NCI-H524 treated with DMSO at 0.1 percent for 48 hours (cell line): ENCODE data around the gene AOPEP.

Experiments
- DNase-seq: peaks from one replicate; lab custom pipeline; 2025; lab: John Stamatoyannopoulos, UW

The AOPEP gene

DNA sequence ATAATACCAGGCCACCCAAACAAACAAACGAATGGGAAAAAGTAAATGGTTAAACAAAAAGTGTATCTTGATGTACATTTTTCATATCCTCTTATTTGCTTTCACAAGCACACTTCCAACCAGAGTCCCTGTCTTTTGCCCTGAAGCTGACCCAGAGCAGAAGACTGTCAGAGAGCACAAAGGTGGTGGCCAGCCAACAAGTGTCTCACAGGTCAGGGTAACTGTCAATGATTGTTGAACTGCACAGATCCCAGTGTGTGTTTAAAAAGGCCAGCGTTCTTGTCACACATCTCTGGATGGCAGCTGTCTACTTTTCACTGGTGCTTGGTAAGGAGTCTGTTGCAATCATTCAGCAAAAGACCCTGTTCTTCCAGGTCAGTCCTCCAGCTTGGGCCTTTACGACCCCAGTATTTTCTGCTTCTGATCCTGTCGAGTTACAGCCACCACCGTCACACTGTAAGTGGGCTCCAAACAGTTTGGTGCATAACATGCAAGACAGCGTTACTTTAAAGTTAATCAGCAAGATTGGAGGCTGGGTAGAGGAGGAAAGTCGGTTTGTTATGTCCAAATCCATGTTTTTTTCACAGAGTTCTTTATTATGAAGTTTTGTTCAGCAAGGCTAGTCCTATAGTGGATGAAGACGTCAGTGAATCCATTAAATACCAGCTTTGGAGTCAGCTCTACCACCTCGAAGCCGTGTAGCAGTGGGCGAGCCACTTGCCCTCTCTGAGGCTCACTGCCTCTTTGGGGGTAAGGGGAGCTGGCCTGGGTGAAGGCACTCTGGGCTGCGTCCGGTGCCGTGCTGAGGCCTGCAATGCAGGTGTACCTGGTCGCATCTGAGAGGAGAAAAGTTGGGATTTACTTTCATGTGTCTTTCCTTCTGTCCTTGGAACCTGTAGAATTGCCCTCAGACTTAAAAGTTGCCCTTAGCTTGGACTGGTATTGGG is 265.7 kb downstream of the AOPEP start:
- DNase-seq, result no peak

DNA sequence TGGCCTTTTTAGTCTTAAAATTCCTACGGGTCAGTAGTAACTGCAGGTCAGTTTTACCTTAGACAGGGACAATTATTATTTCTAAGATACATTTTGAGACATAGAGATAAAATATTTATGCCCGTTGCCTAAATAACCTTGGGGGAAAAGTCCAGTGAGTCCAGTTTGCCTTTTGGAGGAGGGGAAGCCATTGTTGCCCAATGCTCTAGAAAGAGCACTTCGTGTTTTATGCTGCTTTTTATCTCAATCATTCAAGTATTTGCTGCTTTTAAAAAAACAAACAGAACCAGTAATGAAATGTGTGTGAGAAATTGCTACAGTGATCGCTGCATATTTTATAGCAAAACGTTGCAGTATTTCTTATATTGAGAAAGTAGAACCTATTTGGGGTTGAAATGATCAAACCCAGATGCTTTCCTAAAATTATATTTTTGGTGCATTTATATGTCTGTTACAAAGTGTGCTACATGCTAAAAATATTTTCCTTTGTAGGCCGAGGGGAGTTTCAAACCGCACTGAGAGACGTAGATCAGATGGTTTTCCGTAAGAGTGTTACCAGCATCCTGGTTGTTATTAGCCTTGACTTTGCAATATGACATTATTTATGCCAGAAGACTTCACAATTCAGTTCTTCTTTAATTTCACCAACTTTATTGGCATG is 266.8 kb downstream of the AOPEP start:
- DNase-seq, result no peak

GRCh38 chr9:94993821-94994165 is 267.3 kb downstream of the AOPEP start:
- DNase-seq, result no peak

GRCh38 chr9:94995048-94995693 is 268.7 kb downstream of the AOPEP start:
- DNase-seq, result no peak

- DNase-seq, result no peak
These were observed 270.1 kb downstream of the AOPEP start for GRCh38 chr9:94996641-94997040.

GRCh38 chr9:94997727-94998126 is 271.2 kb downstream of the AOPEP start:
- no peak for DNase-seq

DNA sequence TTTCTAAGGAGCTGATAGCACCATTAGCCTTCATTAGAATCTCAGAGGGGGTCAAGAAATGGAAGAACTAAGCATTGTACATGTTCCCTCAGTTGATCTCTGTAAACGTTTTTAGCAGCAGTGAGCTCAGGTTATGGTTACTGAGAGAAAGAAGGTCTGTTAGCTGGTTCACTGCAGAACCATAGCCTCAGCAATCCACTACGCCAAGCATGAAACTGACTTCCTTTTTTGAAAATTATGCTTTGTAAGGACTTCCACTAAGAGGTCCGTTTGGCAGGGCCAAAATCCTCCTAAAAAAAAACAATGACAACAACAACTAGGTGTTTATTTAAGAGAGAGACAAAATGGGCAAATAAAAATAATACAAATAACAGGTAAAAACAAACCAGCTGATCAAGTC is 273.3 kb downstream of the AOPEP start:
- DNase-seq, result no peak

DNA sequence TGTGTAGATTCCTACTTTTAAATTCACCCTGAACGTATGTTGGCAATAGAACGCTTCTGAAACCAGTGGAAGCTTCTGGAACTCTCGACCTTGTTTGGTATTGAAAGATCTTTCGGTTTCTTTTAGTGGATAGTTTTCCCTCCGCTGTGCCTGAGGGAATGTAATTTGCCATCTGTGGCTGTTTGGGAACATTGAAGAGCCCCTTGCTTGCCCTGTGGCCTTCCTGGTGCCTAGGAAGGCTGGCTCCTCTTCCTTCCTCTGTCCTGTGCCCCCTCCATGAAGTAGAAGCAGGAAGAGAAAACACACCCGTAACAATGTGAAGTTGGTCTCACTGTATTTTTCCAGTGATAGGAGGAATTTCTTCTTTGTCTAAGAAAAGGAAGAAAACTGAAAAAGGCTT is 274.3 kb downstream of the AOPEP start:
- no peak for DNase-seq

- DNase-seq, result no peak
These were observed 275.2 kb downstream of the AOPEP start for GRCh38 chr9:95001720-95002119.

- DNase-seq, result no peak
These were observed 277.4 kb downstream of the AOPEP start for GRCh38 chr9:95003689-95004410.

DNA sequence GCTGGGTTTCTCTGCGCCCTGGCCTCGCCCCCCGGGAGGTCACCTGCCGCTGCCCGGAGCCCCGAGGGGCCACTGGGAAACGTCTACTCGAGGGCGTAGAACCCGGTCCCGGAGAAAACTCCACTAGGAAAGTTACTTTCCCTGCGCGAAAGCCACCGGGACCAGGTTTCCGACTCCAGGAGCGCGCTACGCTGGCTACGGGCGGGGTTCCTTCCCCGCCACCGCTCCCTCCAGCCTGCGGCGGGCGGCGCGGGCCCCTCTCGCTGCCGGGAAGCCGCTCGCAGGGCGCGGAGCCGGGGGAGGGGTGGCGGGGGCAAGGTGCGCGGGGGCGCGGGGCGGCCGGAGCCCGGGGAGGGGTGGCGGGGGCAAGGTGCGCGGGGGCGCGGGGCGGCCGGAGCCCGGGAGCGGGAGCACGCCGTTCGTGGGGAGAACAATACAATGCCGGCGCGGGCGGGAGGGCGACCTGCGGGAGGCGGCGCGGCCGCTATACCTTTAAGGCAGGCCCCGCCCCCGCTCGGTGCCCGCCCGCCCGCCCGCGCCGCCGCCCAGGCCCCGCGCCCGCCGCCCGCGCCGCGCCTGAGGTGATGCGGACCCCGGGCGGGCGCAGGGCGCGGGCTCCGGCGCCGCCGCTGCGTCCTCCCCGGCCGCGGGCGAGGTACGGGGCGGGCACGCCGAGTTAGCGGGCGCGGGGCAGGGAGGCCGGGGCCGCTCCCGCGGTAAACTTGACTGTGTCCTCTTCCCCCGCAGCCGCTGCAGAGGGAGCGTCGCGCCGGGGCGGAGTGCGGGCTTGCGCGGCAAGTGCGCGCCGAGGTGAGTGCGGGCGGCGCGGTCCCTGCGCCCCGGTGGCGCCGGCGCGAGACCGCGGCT is 278.1 kb downstream of the AOPEP start:
- DNase-seq, result no peak

DNA sequence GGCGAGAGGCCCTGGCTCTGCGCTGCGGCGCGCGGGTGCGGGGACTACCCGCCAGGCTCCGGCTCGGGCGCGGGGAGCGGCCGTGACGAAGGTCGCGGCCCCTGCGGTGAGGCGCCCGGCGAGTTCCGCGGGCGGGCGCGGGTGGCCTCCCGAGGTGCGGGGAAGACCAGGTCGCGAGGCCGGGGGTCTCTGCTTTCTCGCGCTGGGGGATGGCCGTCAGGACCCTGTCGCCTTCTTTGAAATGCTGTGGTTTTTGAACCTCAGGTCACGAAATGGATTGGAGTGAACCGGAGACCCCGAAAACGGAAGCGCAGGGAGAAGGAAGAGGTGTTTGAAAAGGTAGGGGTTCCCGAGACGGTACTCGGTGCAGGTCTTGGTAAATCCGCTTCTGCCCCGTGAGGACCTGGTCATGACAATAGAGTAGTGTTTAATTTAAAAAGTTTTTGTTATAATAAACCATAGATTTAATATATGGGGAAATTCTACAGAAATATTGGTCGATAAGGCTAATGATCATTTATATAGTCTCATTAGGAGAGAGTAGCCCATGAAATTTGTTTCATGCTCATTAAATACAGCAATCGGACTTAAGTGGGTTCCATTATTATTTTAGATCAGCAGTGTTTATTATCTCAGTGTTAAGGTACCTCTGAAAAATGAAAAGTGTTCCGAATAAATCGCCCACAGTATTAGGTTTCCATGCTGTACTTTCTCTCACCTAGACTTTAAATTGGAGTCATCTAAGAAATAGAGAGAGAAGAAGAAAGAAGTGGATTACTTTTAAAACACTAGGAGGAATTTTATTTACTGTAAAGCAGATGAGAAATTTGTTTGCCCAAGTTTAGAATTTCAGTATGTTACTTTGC is 279.0 kb downstream of the AOPEP start:
- no peak for DNase-seq

DNA sequence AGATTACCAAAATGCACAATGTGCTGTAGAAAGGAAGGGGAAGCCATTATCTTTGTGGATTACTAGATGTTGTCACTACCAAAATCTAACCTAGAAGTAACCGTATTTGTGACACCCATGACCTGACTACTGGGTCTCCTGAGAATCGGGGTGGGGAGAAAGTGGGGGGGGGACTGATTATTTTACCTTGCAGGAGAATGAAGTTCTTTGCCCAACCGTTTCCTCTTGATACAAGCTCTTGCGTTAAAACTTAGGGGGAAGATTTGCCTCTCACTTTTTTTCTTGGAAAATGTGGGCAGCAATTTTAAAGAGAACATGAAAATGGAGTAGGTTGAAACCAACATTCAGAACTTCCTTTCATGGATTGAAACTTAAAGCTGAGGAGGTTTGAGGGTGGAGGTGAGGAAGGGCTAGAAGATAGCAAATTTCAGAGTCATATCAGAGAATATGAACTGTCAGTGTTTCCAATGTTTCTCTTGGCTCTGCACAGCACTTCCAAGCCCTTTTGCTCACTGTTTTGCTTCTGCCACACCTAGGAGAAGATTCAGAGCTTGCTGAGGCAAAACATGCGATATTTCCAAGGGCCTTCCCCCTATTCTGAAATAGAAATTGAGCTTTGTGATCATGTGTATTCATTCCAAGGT is 280.8 kb downstream of the AOPEP start:
- no peak for DNase-seq

- DNase-seq, result no peak
These were observed 281.8 kb downstream of the AOPEP start for GRCh38 chr9:95008151-95008771.

DNA sequence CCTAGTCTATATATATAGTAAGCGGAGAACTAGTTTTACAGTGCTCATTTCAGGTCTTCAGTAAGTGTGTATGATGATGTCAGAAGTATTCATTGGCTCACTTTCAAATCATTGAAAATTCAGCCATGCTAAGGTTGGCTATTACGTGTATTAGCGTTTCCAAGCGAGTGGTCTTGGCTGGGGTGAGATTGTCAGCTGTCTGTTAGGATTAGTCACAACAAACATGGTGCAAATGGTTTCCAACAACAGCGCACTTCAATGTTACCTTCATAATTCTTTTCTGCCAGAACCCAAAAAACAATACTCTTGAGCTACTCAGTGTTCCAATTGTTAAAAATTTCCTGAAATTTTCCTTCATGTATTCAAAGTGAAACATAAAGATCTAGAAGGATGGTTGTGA is 283.0 kb downstream of the AOPEP start:
- no peak for DNase-seq

GRCh38 chr9:95010431-95010838 is 283.9 kb downstream of the AOPEP start:
- DNase-seq, result no peak

DNA sequence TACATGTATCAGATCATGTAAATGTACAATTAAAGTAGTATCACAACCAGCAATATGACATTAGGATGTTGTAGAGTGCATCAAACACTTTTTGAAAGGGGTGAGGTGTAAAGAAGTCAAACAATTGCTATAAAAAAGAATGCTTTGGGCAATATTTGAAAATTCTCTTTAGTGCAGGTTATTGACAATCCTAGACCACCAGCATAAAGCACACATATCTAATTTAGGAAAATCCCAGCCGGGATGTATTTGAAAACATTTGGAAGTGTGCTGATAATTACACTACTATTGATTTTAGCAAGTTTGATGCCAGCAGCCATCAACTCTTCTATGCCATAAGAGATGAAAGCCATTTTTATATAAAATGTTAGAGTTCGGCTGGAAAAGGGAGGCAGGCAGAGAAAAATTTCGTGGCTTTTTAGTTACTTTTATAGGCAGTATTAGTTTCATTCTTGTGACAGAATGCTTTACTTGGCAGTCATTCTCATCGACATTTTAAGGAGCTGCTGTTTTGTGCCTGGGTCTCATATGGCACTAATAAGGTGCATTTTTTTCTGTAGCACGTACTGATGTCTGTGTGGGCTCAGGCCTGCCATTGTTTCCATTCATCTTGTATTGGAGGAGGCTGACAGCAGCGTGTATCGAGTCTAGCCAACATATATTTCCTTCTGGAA is 285.7 kb downstream of the AOPEP start:
- DNase-seq, result no peak

DNA sequence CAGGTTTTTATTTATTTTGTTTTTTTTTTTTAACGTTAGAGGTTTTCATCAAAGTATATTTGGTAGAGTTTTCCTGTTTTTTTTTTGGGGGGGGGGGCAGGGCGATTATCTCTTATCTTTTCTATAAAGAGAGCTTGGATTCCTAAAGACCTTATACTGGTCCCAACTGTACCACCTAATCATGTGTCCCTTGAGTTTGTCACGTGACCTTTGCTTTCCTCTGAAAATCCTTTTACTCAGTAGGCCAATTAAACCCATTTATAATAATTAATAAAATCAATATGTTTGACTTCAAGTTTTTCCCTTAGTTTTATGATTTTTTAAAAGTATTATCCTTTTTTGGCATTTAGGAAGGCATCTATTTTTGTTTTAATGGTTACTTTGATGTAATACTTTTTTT is 286.4 kb downstream of the AOPEP start:
- DNase-seq, result no peak

DNA sequence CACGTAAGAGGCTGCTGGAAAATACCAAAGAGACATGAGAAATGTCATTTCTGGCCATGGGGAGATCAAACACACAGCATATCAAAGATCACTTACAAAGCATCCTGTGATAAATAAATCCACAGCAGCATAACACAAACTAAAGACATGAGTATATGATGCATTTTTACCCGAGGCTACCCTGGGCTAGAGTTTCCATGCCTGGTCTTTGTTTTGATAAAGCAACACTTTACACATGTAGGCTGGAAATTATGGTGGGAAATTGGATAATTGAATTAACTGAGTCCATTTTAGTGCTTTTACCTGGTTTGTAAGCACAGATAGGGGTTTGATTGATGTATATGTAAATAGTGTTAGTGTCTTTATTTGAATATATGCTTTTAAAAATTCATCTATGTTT is 288.4 kb downstream of the AOPEP start:
- no peak for DNase-seq
